K562 (cell line): ENCODE results near the gene PRKAG2. TPM values are rescaled to one million over a fixed set of nuclear protein-coding genes. Genes with fewer than 3 reads are reported as not detected.

Source experiments
- ATF1 ChIP-seq, 2 experiments: fragments of 450-650 bp in 1 of 2; IDR thresholded peaks; 2 replicates each; pipeline ENCODE4 v1.6.1; 2016; ENCODE audit warnings: missing compliant biosample characterization in 1 of 2, missing genetic modification characterization in 1 of 2
- CBX2 ChIP-seq: fragments of 200-600 bp; sonication (generic); IDR thresholded peaks from one replicate; pipeline ENCODE4 v1.6.1; 2012; ENCODE audit warnings: mild to moderate bottlenecking, low read length, inconsistent platforms; ENCODE audit not compliant: insufficient read depth, poor library complexity, severe bottlenecking
- GABPB2 ChIP-seq: fragments of 250-450 bp; sonication (Bioruptor Pico); conservative IDR thresholded peaks from 2 replicates; pipeline ENCODE4 v1.5.1; 2021; ENCODE audit warnings: mild to moderate bottlenecking
- HINFP ChIP-seq: fragments of 450-650 bp; conservative IDR thresholded peaks from 2 replicates; pipeline ENCODE4 v1.6.1; 2016; ENCODE audit warnings: missing genetic modification characterization, low read depth, mild to moderate bottlenecking, control low read depth, missing compliant biosample characterization
- KLF6 ChIP-seq: fragments of 250-450 bp; sonication (Bioruptor Pico); IDR thresholded peaks from 2 replicates; pipeline ENCODE4 v1.4.0; 2020; ENCODE audit warnings: mild to moderate bottlenecking, moderate library complexity, borderline replicate concordance
- L3MBTL2 ChIP-seq: fragments of 450-650 bp; IDR thresholded peaks from 2 replicates; pipeline ENCODE4 v1.6.1; 2016; ENCODE audit warnings: mild to moderate bottlenecking, moderate library complexity
- NR4A1 ChIP-seq, 2 experiments: fragments of 250-450 bp in 1 of 2; fragments of 450-650 bp in 1 of 2; sonication (Bioruptor Pico) in 1 of 2; IDR thresholded peaks; 2 replicates each; pipeline versions ENCODE4 v1.4.0 to v1.6.1; 2016 to 2020; ENCODE audit warnings: mild to moderate bottlenecking in 2 of 2, missing compliant biosample characterization in 1 of 2, missing genetic modification characterization in 1 of 2, moderate library complexity in 1 of 2
- POLR2H ChIP-seq: IDR thresholded peaks from 2 replicates; pipeline ENCODE4 v1.6.1; 2016; ENCODE audit warnings: missing genetic modification characterization, low read depth, mild to moderate bottlenecking, control low read depth, missing compliant biosample characterization, moderate library complexity
- STAG1 ChIP-seq: sonication (generic); formaldehyde crosslinking; IDR thresholded peaks from 2 replicates; pipeline ENCODE4 v1.5.0; 2020; ENCODE audit warnings: missing genetic modification reagents, borderline replicate concordance
- TRIM24 ChIP-seq, 2 experiments: fragments of 450-650 bp; IDR thresholded peaks; 2 replicates each; pipeline ENCODE4 v1.6.1; 2016
- ZBTB11 ChIP-seq, 3 experiments: fragments of 200-800 bp in 1 of 3; fragments of 250-450 bp in 1 of 3; fragments of 450-650 bp in 1 of 3; sonication (Bioruptor Pico) in 1 of 3; sonication (Bioruptor generic) in 1 of 3; formaldehyde crosslinking in 1 of 3; IDR thresholded peaks; 2 replicates each; pipeline versions ENCODE4 v1.6.1 to v1.8.0; 2016 to 2022; ENCODE audit warnings: mild to moderate bottlenecking in 2 of 3, missing genetic modification characterization in 2 of 3, missing compliant biosample characterization in 1 of 3, moderate library complexity in 1 of 3
- ZBTB34 ChIP-seq: fragments of 250-450 bp; sonication (Bioruptor Pico); IDR thresholded peaks from 2 replicates; pipeline ENCODE4 v1.8.0; 2021; ENCODE audit warnings: mild to moderate bottlenecking, moderate library complexity
- ZNF12 ChIP-seq: sonication (generic); formaldehyde crosslinking; IDR thresholded peaks from 2 replicates; pipeline ENCODE4 v1.4.0; 2020; ENCODE audit warnings: mild to moderate bottlenecking, missing genetic modification reagents
- ZNF165 ChIP-seq: fragments of 250-450 bp; sonication (Bioruptor Pico); IDR thresholded peaks from 2 replicates; pipeline ENCODE4 v1.4.0; 2020; ENCODE audit warnings: borderline replicate concordance
- ZNF644 ChIP-seq: fragments of 200-800 bp; sonication (Bioruptor generic); IDR thresholded peaks from 2 replicates; pipeline ENCODE4 v1.6.1; 2016; ENCODE audit warnings: low read depth, missing genetic modification characterization, missing compliant biosample characterization
- ZNF655 ChIP-seq: fragments of 250-450 bp; sonication (Bioruptor Pico); IDR thresholded peaks from 2 replicates; pipeline ENCODE4 v1.5.0; 2021
- polyA plus RNA-seq, 8 experiments: library from polyadenylated mRNA; depleted of rRNA in 4 of 8; stranded (reverse) in 5 of 8; unstranded in 3 of 8; fragments of >200 nt; fragmentation: Nextera tagmentation in 2 of 8; fragmentation: Illumina TruSeq in 1 of 8; extraction: Ambion mirVana in 2 of 8; extraction: Trizol in 1 of 8; gene quantifications; 2 replicates each; pipeline versions ENCODE4 v1.2.1 to v1.2.3, GENCODE V29; 2011 to 2014; ENCODE audit warnings: inconsistent platforms in 1 of 8, missing spikeins in 1 of 8
- total RNA-seq, 7 experiments: library from RNA; depleted of rRNA in 6 of 7; stranded (reverse); fragments of >200 nt in 6 of 7; fragmentation: Illumina TruSeq in 2 of 7; extraction: Trizol in 2 of 7; gene quantifications; 2 replicates each; pipeline versions ENCODE4 v1.2.1 to v1.2.3, GENCODE V29; 2011 to 2021; ENCODE audit warnings: low replicate concordance in 1 of 7

Gene PRKAG2
- total and polyA plus RNA-seq, 9 of the 15 experiments (the other 6 are each of a cell fraction or from before 2014, with no cell fraction given) = 0.99 to 5.6 (median 3.3) TPM

GRCh38 chr7:151925446-151926335 lies 48.8 kb upstream of the PRKAG2 start (continued):
- TF ChIP-seq HINFP (tag) = peak; percentile 88
- peak; percentile 90; the same call in 1 of the 2 replicates for TF ChIP-seq ZNF644 (tag)
- peak; percentile 95 for TF ChIP-seq KLF6 (CRISPR knock-in tag)
- TF ChIP-seq TRIM24 (IDR thresholded peaks at IDR 0.05) = no peak
- TF ChIP-seq ZBTB11 (CRISPR knock-in tag; IDR thresholded peaks at IDR 0.05) = peak in 1 of 3 experiments; percentile 74; a peak in 2 of 6 replicates
- peak; percentile 92; the same call in 1 of the 2 replicates for TF ChIP-seq NR4A1 (CRISPR knock-in tag; IDR thresholded peaks at IDR 0.05)
- TF ChIP-seq NR4A1 (tag; IDR thresholded peaks at IDR 0.05) = peak; percentile 98
- TF ChIP-seq ZNF12 (CRISPR knock-in tag) = no peak
- no peak for TF ChIP-seq ATF1 (CRISPR knock-in tag; IDR thresholded peaks at IDR 0.05)
- TF ChIP-seq ATF1 (tag; IDR thresholded peaks at IDR 0.05) = peak; percentile 63
- 0 out of 2 replicates have a peak, but pooled peaks have one; percentile 52 for TF ChIP-seq ZBTB34 (CRISPR knock-in tag)
- TF ChIP-seq STAG1 (CRISPR knock-in tag) = no peak
- TF ChIP-seq ZNF655 = peak; percentile 78; the same call in 1 of the 2 replicates
- TF ChIP-seq POLR2H (tag) = no peak
- peak; percentile 66 for TF ChIP-seq L3MBTL2
- peak; percentile 79; the same call in 1 of the 2 replicates for TF ChIP-seq GABPB2
- TF ChIP-seq CBX2 = no peak
- peak; percentile 94 for TF ChIP-seq ZNF165
